Astrocyte (in vitro differentiated cells and primary cell): ENCODE measurements around the gene CDYL.

ENCODE experiments used
- EZH2 ChIP-seq: IDR thresholded peaks from 2 replicates; pipeline ENCODE4 v1.6.1; 2012; ENCODE audit warnings: mild to moderate bottlenecking, low read length, inconsistent platforms; ENCODE audit not compliant: insufficient read depth
- TF ChIP-seq, protein P1 (sequence below): IDR thresholded peaks from 2 replicates; pipeline ENCODE4 v1.5.1; 2011; ENCODE audit warnings: low read depth, mild to moderate bottlenecking, inconsistent platforms, low read length, moderate library complexity; ENCODE audit not compliant: insufficient read depth

GRCh38 chr6:4851035-4851434 is 74.8 kb downstream of the CDYL start:
- TF ChIP-seq, protein P1, sequence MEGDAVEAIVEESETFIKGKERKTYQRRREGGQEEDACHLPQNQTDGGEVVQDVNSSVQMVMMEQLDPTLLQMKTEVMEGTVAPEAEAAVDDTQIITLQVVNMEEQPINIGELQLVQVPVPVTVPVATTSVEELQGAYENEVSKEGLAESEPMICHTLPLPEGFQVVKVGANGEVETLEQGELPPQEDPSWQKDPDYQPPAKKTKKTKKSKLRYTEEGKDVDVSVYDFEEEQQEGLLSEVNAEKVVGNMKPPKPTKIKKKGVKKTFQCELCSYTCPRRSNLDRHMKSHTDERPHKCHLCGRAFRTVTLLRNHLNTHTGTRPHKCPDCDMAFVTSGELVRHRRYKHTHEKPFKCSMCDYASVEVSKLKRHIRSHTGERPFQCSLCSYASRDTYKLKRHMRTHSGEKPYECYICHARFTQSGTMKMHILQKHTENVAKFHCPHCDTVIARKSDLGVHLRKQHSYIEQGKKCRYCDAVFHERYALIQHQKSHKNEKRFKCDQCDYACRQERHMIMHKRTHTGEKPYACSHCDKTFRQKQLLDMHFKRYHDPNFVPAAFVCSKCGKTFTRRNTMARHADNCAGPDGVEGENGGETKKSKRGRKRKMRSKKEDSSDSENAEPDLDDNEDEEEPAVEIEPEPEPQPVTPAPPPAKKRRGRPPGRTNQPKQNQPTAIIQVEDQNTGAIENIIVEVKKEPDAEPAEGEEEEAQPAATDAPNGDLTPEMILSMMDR = no peak
- TF ChIP-seq EZH2 = no peak
